Measurements from ENCODE around the gene ATP6V0E1.

The ATP6V0E1 gene

GRCh38 chr5:172983542-172984243, at the start of gene ATP6V0E1:
ATP6V0E1 (plus strand) TSS chr5:172983771; CDS start chr5:172983861, 90 bp downstream.
- Mint-ChIP-seq H3K27me3 (ENCODE audit: low read depth) (peaks cover 3% of the 10 kb centered on the region), H3K27ac (peak within 1 kb of the TSS; percentile 94), H3K9me3 (no peaks in the 10 kb centered on the region), H3K36me3 (ENCODE audit: low read depth) (peaks cover 21% of the 10 kb centered on the region), H3K4me1 (ENCODE audit: low read depth) (peaks cover 12% of the 10 kb centered on the region), H3K4me3 (peak within 1 kb of the TSS; percentile 90)

DNA sequence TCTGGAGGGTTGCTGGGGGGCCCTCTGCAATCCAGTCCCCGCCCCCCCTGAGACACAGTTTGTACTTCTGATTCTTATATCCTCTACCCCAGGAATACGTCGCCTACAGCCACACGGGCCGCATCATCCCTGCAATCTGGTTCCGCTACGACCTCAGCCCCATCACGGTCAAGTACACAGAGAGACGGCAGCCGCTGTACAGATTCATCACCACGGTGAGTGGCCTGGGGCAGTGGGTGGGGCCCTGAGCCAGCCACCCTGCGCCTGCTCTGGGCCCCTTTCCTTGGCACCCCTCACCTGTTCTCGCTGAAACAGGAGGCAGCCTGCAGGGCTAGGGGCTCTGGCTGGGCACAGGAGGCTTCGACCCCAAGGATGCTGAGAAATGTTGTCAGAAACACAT, 48.5 kb upstream of the ATP6V0E1 start:
- H3K36me3 Mint-ChIP-seq (ENCODE audit: low read depth) = no peaks in the 10 kb centered on the region
- H3K4me1 Mint-ChIP-seq (ENCODE audit: low read depth) = peaks cover 5% of the 10 kb centered on the region
- no peaks in the 10 kb centered on the region for H3K27me3 Mint-ChIP-seq (ENCODE audit: low read depth)
- no peaks in the 10 kb centered on the region for H3K9me3 Mint-ChIP-seq
- no peak overlapping the region for H3K4me3 Mint-ChIP-seq
- no peak overlapping the region for H3K27ac Mint-ChIP-seq

DNA sequence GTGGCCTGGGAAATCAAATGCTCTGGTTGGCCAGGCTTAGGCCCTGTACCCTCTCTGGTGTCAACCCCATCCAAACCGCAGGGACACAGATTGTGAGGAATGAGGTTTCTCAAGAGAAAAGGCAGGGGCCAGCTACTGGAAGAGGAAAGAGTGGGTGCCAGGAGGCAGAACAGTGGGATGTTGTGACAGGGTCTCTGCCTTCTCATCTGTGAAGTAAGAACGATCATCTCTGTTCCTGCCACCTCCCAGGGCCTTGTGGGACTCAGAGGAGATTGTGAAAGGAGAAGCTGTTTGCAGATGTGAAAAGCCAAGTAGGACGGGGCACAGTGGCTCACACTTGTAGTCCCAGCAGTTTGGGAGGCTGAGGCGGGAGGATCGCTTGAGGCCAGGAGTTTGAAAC, 47.2 kb upstream of the ATP6V0E1 start:
- Mint-ChIP-seq H3K4me3 (no peak overlapping the region), H3K27ac (no peak overlapping the region), H3K9me3 (no peaks in the 10 kb centered on the region), H3K36me3 (ENCODE audit: low read depth) (no peaks in the 10 kb centered on the region), H3K27me3 (ENCODE audit: low read depth) (no peaks in the 10 kb centered on the region), H3K4me1 (ENCODE audit: low read depth) (peaks cover 5% of the 10 kb centered on the region)

GRCh38 chr5:172939071-172939470, 44.5 kb upstream of the ATP6V0E1 start:
- no peaks in the 10 kb centered on the region for H3K4me1 Mint-ChIP-seq (ENCODE audit: low read depth)

GRCh38 chr5:172939611-172940267, 43.8 kb upstream of the ATP6V0E1 start:
- H3K36me3 Mint-ChIP-seq (ENCODE audit: low read depth) = no peaks in the 10 kb centered on the region
- H3K27me3 Mint-ChIP-seq (ENCODE audit: low read depth) = no peaks in the 10 kb centered on the region
- H3K27ac Mint-ChIP-seq = no peak overlapping the region
- H3K9me3 Mint-ChIP-seq = no peaks in the 10 kb centered on the region
- no peaks in the 10 kb centered on the region for H3K4me1 Mint-ChIP-seq (ENCODE audit: low read depth)
- no peak overlapping the region for H3K4me3 Mint-ChIP-seq

More at GRCh38 chr5:172939071-172939470, 44.5 kb upstream of the ATP6V0E1 start:
- Mint-ChIP-seq H3K4me3 (no peak overlapping the region), H3K27ac (no peak overlapping the region), H3K27me3 (ENCODE audit: low read depth) (no peaks in the 10 kb centered on the region), H3K9me3 (no peaks in the 10 kb centered on the region), H3K36me3 (ENCODE audit: low read depth) (no peaks in the 10 kb centered on the region)

DNA sequence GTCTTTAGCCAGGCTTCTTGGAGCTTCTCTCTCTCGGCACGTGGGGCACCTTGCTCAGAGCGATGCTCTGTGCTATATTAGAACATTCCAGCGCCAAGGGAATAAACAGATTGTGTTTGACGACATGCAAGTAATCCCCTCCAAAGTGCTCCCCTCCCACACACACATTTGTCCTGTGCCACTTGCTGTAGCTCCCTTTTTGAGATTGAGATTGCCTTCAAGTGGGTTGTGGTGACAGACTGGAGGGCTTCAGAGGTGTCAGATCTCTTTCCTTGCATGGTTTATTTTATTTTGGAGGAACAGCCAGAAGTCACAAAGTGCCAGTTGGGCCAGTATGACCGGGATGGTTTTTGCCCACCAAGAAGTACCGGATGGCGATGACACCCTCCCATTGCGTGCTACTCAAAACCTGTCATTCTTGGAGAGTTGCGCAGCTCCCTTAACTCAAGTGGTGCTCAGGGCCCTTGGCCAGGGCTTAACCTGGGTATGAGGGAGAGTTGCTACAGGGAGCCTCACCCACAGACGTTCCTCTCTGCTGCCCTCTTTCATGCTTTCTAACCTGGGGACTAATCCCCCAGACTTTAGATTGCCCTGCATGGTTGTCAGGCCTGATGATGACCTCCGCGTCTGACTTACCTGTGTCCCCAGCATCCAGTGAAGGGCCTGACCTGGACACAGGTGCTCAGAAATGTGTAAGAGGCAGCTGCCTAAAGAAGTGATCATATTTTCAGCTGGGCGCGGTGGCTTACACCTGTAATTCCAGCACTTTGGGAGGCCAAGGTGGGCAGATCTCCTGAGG, 43.1 kb upstream of the ATP6V0E1 start:
- Mint-ChIP-seq H3K36me3 (ENCODE audit: low read depth) (no peaks in the 10 kb centered on the region), H3K27ac (no peak overlapping the region), H3K27me3 (ENCODE audit: low read depth) (no peaks in the 10 kb centered on the region), H3K4me3 (no peak overlapping the region), H3K4me1 (ENCODE audit: low read depth) (no peaks in the 10 kb centered on the region), H3K9me3 (no peaks in the 10 kb centered on the region)

GRCh38 chr5:172941067-172941516, 42.5 kb upstream of the ATP6V0E1 start:
- no peaks in the 10 kb centered on the region for H3K9me3 Mint-ChIP-seq
- H3K4me1 Mint-ChIP-seq (ENCODE audit: low read depth) = no peaks in the 10 kb centered on the region
- no peaks in the 10 kb centered on the region for H3K36me3 Mint-ChIP-seq (ENCODE audit: low read depth)
- H3K27me3 Mint-ChIP-seq (ENCODE audit: low read depth) = no peaks in the 10 kb centered on the region
- no peak overlapping the region for H3K4me3 Mint-ChIP-seq
- H3K27ac Mint-ChIP-seq = no peak overlapping the region

GRCh38 chr5:172942556-172942955, 41.0 kb upstream of the ATP6V0E1 start:
- Mint-ChIP-seq H3K27me3 (ENCODE audit: low read depth) (no peaks in the 10 kb centered on the region), H3K9me3 (no peaks in the 10 kb centered on the region), H3K4me3 (no peak overlapping the region), H3K4me1 (ENCODE audit: low read depth) (no peaks in the 10 kb centered on the region), H3K36me3 (ENCODE audit: low read depth) (no peaks in the 10 kb centered on the region), H3K27ac (no peak overlapping the region)

DNA sequence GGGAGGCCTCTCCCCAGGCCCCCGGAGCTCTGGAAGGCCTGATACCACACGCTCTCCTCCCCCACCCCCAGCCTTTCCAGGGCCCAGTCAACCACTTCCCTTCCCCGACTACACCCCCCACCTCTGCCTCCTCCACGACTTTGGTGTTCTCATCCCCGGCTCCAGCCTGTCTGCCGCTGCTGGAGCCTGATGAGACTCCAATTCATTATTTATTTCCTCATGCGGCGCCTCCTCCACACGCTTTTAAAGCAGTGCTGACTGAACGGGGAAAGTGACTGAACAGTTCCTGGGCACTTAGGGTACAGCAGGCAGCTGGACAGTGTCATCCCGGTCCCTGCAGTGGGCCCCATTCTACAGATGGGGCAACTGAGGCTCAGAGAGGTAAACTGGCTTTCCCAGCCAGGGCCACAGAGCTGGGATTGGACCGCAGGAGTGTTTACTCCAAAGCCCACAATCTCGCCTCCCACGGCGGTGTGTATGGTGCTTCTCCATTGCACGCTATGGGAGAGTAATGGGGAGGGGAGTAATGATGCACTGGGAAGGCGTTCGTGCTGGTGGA, 40.2 kb upstream of the ATP6V0E1 start:
- Mint-ChIP-seq H3K27ac (no peak overlapping the region), H3K36me3 (ENCODE audit: low read depth) (no peaks in the 10 kb centered on the region), H3K4me1 (ENCODE audit: low read depth) (no peaks in the 10 kb centered on the region)

DNA sequence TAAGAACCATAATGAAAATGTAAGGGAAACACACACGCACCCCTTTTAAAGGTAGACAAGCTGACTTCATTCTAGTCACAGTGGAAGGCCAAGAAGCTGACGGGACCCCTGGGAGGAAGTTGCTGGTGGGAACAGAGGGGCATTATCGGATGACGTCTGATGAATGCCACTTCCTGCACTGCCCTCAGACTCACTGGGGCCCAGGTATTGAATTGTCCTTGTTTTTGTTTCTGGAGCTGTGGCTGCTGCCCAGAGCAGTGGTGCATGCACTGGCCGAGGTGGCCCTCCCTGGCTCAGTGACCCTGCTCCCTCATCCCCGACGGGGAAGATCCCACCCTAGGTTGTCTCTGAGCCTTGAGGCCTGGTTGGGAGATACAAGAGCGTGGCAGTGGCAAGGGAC, 39.7 kb upstream of the ATP6V0E1 start:
- no peaks in the 10 kb centered on the region for H3K9me3 Mint-ChIP-seq
- H3K27ac Mint-ChIP-seq = no peak overlapping the region
- no peak overlapping the region for H3K4me3 Mint-ChIP-seq
- H3K4me1 Mint-ChIP-seq (ENCODE audit: low read depth) = no peaks in the 10 kb centered on the region
- no peaks in the 10 kb centered on the region for H3K27me3 Mint-ChIP-seq (ENCODE audit: low read depth)
- H3K36me3 Mint-ChIP-seq (ENCODE audit: low read depth) = no peaks in the 10 kb centered on the region

More for the DNA sequence above, 40.2 kb upstream of the ATP6V0E1 start:
- Mint-ChIP-seq H3K4me3 (no peak overlapping the region), H3K27me3 (ENCODE audit: low read depth) (no peaks in the 10 kb centered on the region), H3K9me3 (no peaks in the 10 kb centered on the region)

GRCh38 chr5:172944741-172945140, 38.8 kb upstream of the ATP6V0E1 start:
- Mint-ChIP-seq H3K4me1 (ENCODE audit: low read depth) (no peaks in the 10 kb centered on the region), H3K36me3 (ENCODE audit: low read depth) (no peaks in the 10 kb centered on the region), H3K27ac (no peak overlapping the region), H3K9me3 (no peaks in the 10 kb centered on the region), H3K27me3 (ENCODE audit: low read depth) (no peaks in the 10 kb centered on the region), H3K4me3 (no peak overlapping the region)

- H3K36me3 Mint-ChIP-seq (ENCODE audit: low read depth) = no peaks in the 10 kb centered on the region
- H3K4me3 Mint-ChIP-seq = no peak overlapping the region
- H3K27ac Mint-ChIP-seq = no peak overlapping the region
- H3K27me3 Mint-ChIP-seq (ENCODE audit: low read depth) = no peaks in the 10 kb centered on the region
- H3K4me1 Mint-ChIP-seq (ENCODE audit: low read depth) = no peaks in the 10 kb centered on the region
- H3K9me3 Mint-ChIP-seq = no peaks in the 10 kb centered on the region
These were observed 38.4 kb upstream of the ATP6V0E1 start for GRCh38 chr5:172945151-172945550.

GRCh38 chr5:172946146-172946545, 37.4 kb upstream of the ATP6V0E1 start:
- Mint-ChIP-seq H3K9me3 (no peaks in the 10 kb centered on the region), H3K27ac (no peak overlapping the region), H3K4me1 (ENCODE audit: low read depth) (no peaks in the 10 kb centered on the region), H3K4me3 (no peak overlapping the region), H3K36me3 (ENCODE audit: low read depth) (no peaks in the 10 kb centered on the region), H3K27me3 (ENCODE audit: low read depth) (no peaks in the 10 kb centered on the region)

DNA sequence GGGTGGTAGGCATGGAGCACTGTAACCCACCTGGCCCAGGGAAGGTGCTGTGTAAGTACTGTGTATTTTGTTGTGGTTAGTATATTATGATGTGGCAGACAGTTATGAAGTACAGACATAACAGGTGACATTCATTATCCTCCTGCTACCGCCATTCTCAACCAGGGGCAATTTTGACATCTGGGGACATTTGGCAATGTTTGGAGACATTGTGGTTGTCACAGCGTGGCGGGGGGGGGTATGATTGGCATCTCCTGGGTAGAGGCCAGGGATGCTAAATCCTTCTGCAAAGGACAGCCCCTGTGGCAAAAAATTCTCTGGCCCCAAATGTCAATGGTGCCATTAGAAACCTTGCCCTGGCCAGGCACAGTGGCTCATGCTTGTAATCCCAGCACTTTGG, 34.1 kb upstream of the ATP6V0E1 start:
- Mint-ChIP-seq H3K27ac (no peak overlapping the region), H3K27me3 (ENCODE audit: low read depth) (no peaks in the 10 kb centered on the region), H3K4me3 (no peak overlapping the region), H3K36me3 (ENCODE audit: low read depth) (no peaks in the 10 kb centered on the region), H3K4me1 (ENCODE audit: low read depth) (no peaks in the 10 kb centered on the region), H3K9me3 (no peaks in the 10 kb centered on the region)
